SK-N-SH treated with all-trans-retinoic acid at 6 μM for 48 hours (cell line): ENCODE measurements around the gene ZCCHC9.

Experiments
- ATAC-seq: fragments of 200-7000 bp; cut with Tn5 transposase; 3 replicates; pipeline ENCODE4 v1.9.1; 2020; ENCODE audit warnings: mild to moderate bottlenecking, moderate library complexity
- ARNTL ChIP-seq: fragments of 450-650 bp; formaldehyde crosslinking; IDR thresholded peaks from 2 replicates; pipeline ENCODE4 v1.5.0; 2020; ENCODE audit warnings: low read depth, mild to moderate bottlenecking, moderate library complexity, borderline replicate concordance
- BACH2 ChIP-seq: fragments of 250-450 bp; sonication (Bioruptor Pico); IDR thresholded peaks from 2 replicates; pipeline ENCODE4 v1.9.0; 2021; ENCODE audit warnings: mild to moderate bottlenecking, borderline replicate concordance
- CSDC2 ChIP-seq: fragments of 250-450 bp; sonication (Bioruptor Pico); IDR thresholded peaks from 2 replicates; pipeline ENCODE4 v1.5.0; 2020; ENCODE audit warnings: mild to moderate bottlenecking, moderate library complexity
- CSRNP3 ChIP-seq: fragments of 250-450 bp; sonication (Bioruptor Pico); IDR thresholded peaks from 2 replicates; pipeline ENCODE4 v1.5.1; 2021; ENCODE audit warnings: mild to moderate bottlenecking, moderate library complexity
- ESRRG ChIP-seq: fragments of 250-450 bp; sonication (Bioruptor Pico); IDR thresholded peaks from 2 replicates; pipeline ENCODE4 v1.6.1; 2021; ENCODE audit warnings: mild to moderate bottlenecking
- ISL1 ChIP-seq: fragments of 250-450 bp; sonication (Bioruptor Pico); IDR thresholded peaks from 2 replicates; pipeline ENCODE4 v2.1.2; 2022; ENCODE audit warnings: mild to moderate bottlenecking, moderate library complexity
- OSR1 ChIP-seq: fragments of 250-450 bp; sonication (Bioruptor Pico); IDR thresholded peaks from 2 replicates; pipeline ENCODE4 v1.8.0; 2022; ENCODE audit warnings: moderate library complexity, mild to moderate bottlenecking, inconsistent platforms
- PATZ1 ChIP-seq: fragments of 250-450 bp; sonication (Bioruptor Pico); IDR thresholded peaks from 2 replicates; pipeline ENCODE4 v1.8.0; 2020; ENCODE audit warnings: mild to moderate bottlenecking, moderate library complexity, borderline replicate concordance
- PPARA ChIP-seq: fragments of 250-450 bp; sonication (Bioruptor Pico); IDR thresholded peaks from 2 replicates; pipeline ENCODE4 v1.5.0; 2020; ENCODE audit warnings: mild to moderate bottlenecking, borderline replicate concordance
- RARB ChIP-seq: fragments of 250-450 bp; sonication (Bioruptor Pico); IDR thresholded peaks from 2 replicates; pipeline ENCODE4 v1.8.0; 2021; ENCODE audit warnings: mild to moderate bottlenecking, moderate library complexity
- SNAI2 ChIP-seq: fragments of 250-450 bp; sonication (Bioruptor Pico); IDR thresholded peaks from 2 replicates; pipeline ENCODE4 v1.5.0; 2020; ENCODE audit warnings: mild to moderate bottlenecking, moderate library complexity
- TCF4 ChIP-seq: fragments of 250-450 bp; sonication (Bioruptor Pico); IDR thresholded peaks from 2 replicates; pipeline ENCODE4 v1.8.0; 2021; ENCODE audit warnings: mild to moderate bottlenecking, moderate library complexity, borderline replicate concordance
- TSHZ2 ChIP-seq: fragments of 250-450 bp; sonication (Bioruptor Pico); IDR thresholded peaks from 2 replicates; pipeline ENCODE4 v1.5.0; 2020; ENCODE audit warnings: mild to moderate bottlenecking, moderate library complexity
- ZC3H10 ChIP-seq: fragments of 250-450 bp; sonication (Bioruptor Pico); IDR thresholded peaks from 2 replicates; pipeline ENCODE4 v1.5.1; 2021; ENCODE audit warnings: mild to moderate bottlenecking, moderate library complexity
- ZFP3 ChIP-seq: fragments of 250-450 bp; sonication (Bioruptor Pico); IDR thresholded peaks from 2 replicates; pipeline ENCODE4 v1.5.0; 2020; ENCODE audit warnings: mild to moderate bottlenecking, moderate library complexity
- ZFP30 ChIP-seq: fragments of 450-650 bp; formaldehyde crosslinking; IDR thresholded peaks from 2 replicates; pipeline ENCODE4 v1.5.0; 2022; ENCODE audit warnings: mild to moderate bottlenecking, moderate library complexity
- ZNF565 ChIP-seq: fragments of 450-650 bp; formaldehyde crosslinking; conservative IDR thresholded peaks from 2 replicates; pipeline ENCODE4 v1.5.0; 2020; ENCODE audit warnings: low read depth, mild to moderate bottlenecking, moderate library complexity
- ZNF8 ChIP-seq: fragments of 450-650 bp; formaldehyde crosslinking; IDR thresholded peaks from 2 replicates; pipeline ENCODE4 v1.5.0; 2020; ENCODE audit warnings: mild to moderate bottlenecking, moderate library complexity
- TF ChIP-seq, protein P1 (sequence below): fragments of 250-450 bp; sonication (Bioruptor Pico); IDR thresholded peaks from 2 replicates; pipeline ENCODE4 v1.8.0; 2021; ENCODE audit warnings: low read depth, mild to moderate bottlenecking, moderate library complexity, borderline replicate concordance

Gene ZCCHC9

GRCh38 chr5:81326554-81326953 lies 25.2 kb downstream of the ZCCHC9 start (continued):
- TF ChIP-seq ARNTL (CRISPR knock-in tag), result no peak
- TF ChIP-seq ESRRG (CRISPR knock-in tag), result no peak
- TF ChIP-seq SNAI2 (CRISPR knock-in tag), result no peak
- TF ChIP-seq TCF4 (CRISPR knock-in tag), result no peak
- TF ChIP-seq PATZ1 (CRISPR knock-in tag), result no peak
- no peak for TF ChIP-seq PPARA (CRISPR knock-in tag)
- TF ChIP-seq RARB (CRISPR knock-in tag), result no peak
- TF ChIP-seq ZNF8 (CRISPR knock-in tag), result no peak

DNA sequence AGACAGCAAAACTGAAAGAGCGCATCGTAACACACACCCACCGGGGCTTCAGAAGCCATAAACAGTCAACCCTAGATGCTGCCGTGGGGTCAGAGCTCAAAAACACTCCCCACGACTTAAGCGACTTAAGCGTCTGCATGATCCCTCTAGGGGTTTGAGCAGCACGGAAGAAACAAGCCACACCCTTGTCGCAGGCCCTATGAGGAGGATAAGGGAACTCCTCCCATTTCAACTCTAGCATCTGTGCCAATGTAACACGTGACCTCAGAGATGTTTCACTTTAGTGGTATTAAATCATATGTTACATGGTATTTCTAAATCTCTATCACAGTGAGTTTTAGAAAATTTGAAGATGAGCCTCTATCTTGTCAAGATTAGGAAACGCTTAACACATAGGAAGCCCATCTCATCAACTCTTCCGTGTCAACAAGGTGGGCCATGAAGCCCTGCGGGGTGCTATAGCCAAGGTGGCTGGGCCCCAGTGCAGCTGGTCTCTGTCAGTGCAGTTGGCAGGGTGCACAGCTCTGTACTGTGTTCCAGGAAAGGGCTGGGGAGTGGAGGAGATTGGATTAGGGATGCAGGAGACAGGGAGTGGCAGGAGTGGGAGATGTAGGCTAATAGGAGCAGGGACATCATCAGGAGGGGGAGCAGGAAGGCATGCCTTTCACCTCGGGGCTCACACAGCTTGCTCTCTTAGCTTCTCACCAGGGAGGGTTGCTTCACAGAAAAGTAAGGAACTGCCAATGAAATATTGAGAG lies 33.1 kb downstream of the ZCCHC9 start:
- TF ChIP-seq TSHZ2 (CRISPR knock-in tag), result no peak
- no peak for TF ChIP-seq PPARA (CRISPR knock-in tag)
- TF ChIP-seq BACH2 (CRISPR knock-in tag), result no peak
- TF ChIP-seq, protein P1, sequence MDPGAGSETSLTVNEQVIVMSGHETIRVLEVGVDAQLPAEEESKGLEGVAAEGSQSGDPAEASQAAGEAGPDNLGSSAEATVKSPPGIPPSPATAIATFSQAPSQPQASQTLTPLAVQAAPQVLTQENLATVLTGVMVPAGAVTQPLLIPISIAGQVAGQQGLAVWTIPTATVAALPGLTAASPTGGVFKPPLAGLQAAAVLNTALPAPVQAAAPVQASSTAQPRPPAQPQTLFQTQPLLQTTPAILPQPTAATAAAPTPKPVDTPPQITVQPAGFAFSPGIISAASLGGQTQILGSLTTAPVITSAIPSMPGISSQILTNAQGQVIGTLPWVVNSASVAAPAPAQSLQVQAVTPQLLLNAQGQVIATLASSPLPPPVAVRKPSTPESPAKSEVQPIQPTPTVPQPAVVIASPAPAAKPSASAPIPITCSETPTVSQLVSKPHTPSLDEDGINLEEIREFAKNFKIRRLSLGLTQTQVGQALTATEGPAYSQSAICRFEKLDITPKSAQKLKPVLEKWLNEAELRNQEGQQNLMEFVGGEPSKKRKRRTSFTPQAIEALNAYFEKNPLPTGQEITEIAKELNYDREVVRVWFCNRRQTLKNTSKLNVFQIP, result no peak
- TF ChIP-seq SNAI2 (CRISPR knock-in tag), result no peak
- TF ChIP-seq OSR1 (CRISPR knock-in tag), result no peak
- TF ChIP-seq ESRRG (CRISPR knock-in tag), result no peak
- TF ChIP-seq CSDC2 (CRISPR knock-in tag), result no peak
- ATAC-seq, result no peak

DNA sequence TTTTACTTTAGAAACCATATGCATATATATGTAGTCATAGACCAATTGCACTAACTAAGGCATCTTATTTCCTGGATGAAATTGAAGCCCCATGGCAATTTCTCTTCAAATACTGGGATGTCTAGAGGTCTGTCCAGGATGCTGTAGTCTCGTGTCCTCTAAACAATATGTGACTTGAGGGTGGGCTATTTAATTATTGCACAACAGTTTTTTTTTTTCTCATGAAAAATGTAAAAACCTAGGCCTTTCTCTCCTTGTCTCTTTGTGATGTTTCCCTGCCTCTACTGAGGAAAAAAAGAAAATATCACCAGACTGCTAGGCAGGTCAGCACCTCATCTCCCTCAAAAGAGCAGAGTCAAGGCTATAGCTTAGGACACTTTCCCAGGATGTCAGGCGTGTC lies 34.6 kb downstream of the ZCCHC9 start:
- TF ChIP-seq, protein P1, result no peak
- no peak for TF ChIP-seq ARNTL (CRISPR knock-in tag)
- TF ChIP-seq ZNF565 (CRISPR knock-in tag), result no peak
- no peak for TF ChIP-seq ISL1 (CRISPR knock-in tag)
- no peak for TF ChIP-seq TSHZ2 (CRISPR knock-in tag)
- TF ChIP-seq CSDC2 (CRISPR knock-in tag), result no peak
- TF ChIP-seq CSRNP3 (CRISPR knock-in tag), result no peak
- TF ChIP-seq ZFP30 (CRISPR knock-in tag), result no peak
- TF ChIP-seq ZNF8 (CRISPR knock-in tag), result no peak
- TF ChIP-seq RARB (CRISPR knock-in tag), result no peak
- TF ChIP-seq ZC3H10 (CRISPR knock-in tag), result no peak
- TF ChIP-seq PATZ1 (CRISPR knock-in tag), result no peak
- TF ChIP-seq ZFP3 (CRISPR knock-in tag), result no peak
- no peak for ATAC-seq
